Frontal cortex (tissue), 4 donors: ENCODE data around the gene GNAT3. TPM values are rescaled to one million over a fixed set of nuclear protein-coding genes. Genes with fewer than 3 reads are reported as not detected.

Experiments
- DNase-seq, 2 donors: peaks; one replicate each; pipeline ENCODE4 v3.0.0; 2012; ENCODE audit warnings: low spot score in 2 of 2
- FAIRE-seq: peaks from 2 replicates; lab custom pipeline; 2012; peaks lifted over from hg19 to GRCh38; lab: Jason Lieb, UNC
- total RNA-seq: library from RNA; depleted of rRNA; stranded (reverse); fragments of >200 nt; gene quantifications from one replicate; pipeline ENCODE4 v1.2.3, GENCODE V29; 2014
- donor health status: control.
- donor health status: control.
- donor health status: control.

GNAT3 gene
- not detected for total RNA-seq

- no peak for FAIRE-seq
- DNase-seq, result no peak
Measured at GRCh38 chr7:80511964-80512363, at the start of gene GNAT3. Gene GNAT3 (minus strand): TSS chr7:80512064. CDS start chr7:80511926, 138 bp downstream.

- DNase-seq, result no peak
- no peak for FAIRE-seq
Measured at GRCh38 chr7:80558116-80558515, 46.3 kb upstream of the GNAT3 start.

- DNase-seq (no peak), FAIRE-seq (no peak)
Measured at GRCh38 chr7:80552031-80552694, 40.3 kb upstream of the GNAT3 start.

- DNase-seq (no peak), FAIRE-seq (no peak)
Measured at GRCh38 chr7:80550005-80550404, 38.1 kb upstream of the GNAT3 start.

- DNase-seq, result no peak
- FAIRE-seq, result no peak
Measured at GRCh38 chr7:80548840-80549530, 37.1 kb upstream of the GNAT3 start.

GRCh38 chr7:80542398-80542797 lies 30.5 kb upstream of the GNAT3 start:
- DNase-seq (no peak), FAIRE-seq (no peak)

- DNase-seq, result no peak
- no peak for FAIRE-seq
Measured at GRCh38 chr7:80540836-80541235, 29.0 kb upstream of the GNAT3 start.

GRCh38 chr7:80537091-80537490 lies 25.2 kb upstream of the GNAT3 start:
- no peak for DNase-seq
- no peak for FAIRE-seq

- DNase-seq (no peak), FAIRE-seq (no peak)
Measured at GRCh38 chr7:80536426-80536825, 24.6 kb upstream of the GNAT3 start.

GRCh38 chr7:80533287-80533686 lies 21.4 kb upstream of the GNAT3 start:
- DNase-seq (no peak), FAIRE-seq (no peak)

GRCh38 chr7:80532153-80532552 lies 20.3 kb upstream of the GNAT3 start:
- DNase-seq (no peak), FAIRE-seq (no peak)

- FAIRE-seq, result no peak
Measured at GRCh38 chr7:80530136-80530535, 18.3 kb upstream of the GNAT3 start.

GRCh38 chr7:80529362-80529761 lies 17.5 kb upstream of the GNAT3 start:
- DNase-seq (no peak), FAIRE-seq (no peak)

More at GRCh38 chr7:80530136-80530535, 18.3 kb upstream of the GNAT3 start:
- DNase-seq, result no peak

GRCh38 chr7:80528689-80529088 lies 16.8 kb upstream of the GNAT3 start:
- FAIRE-seq (no peak), DNase-seq (no peak)

- FAIRE-seq (no peak), DNase-seq (no peak)
Measured at GRCh38 chr7:80526472-80526871, 14.6 kb upstream of the GNAT3 start.

GRCh38 chr7:80524693-80525092 lies 12.8 kb upstream of the GNAT3 start:
- FAIRE-seq (no peak), DNase-seq (no peak)

- DNase-seq, result no peak
- FAIRE-seq, result no peak
Measured at GRCh38 chr7:80521809-80522208, 9.9 kb upstream of the GNAT3 start.

GRCh38 chr7:80520199-80520598 lies 8.3 kb upstream of the GNAT3 start:
- DNase-seq (no peak), FAIRE-seq (no peak)

GRCh38 chr7:80517282-80517747 lies 5.5 kb upstream of the GNAT3 start:
- DNase-seq (no peak), FAIRE-seq (no peak)

- DNase-seq, result no peak
- FAIRE-seq, result no peak
Measured at GRCh38 chr7:80515298-80515697, 3.4 kb upstream of the GNAT3 start.

- FAIRE-seq, result no peak
- no peak for DNase-seq
Measured at GRCh38 chr7:80510021-80510420, 1.8 kb downstream of the GNAT3 start.

GRCh38 chr7:80508440-80508839 lies 3.4 kb downstream of the GNAT3 start:
- FAIRE-seq, result no peak
- DNase-seq, result no peak
